ENCODE data around the gene SAMD8. TPM values are rescaled to one million over a fixed set of nuclear protein-coding genes. Genes with fewer than 3 reads are reported as not detected.

Gene SAMD8
- total RNA-seq, 1 donor from 2014 or later, result 16.5 TPM

- no peak overlapping the region for H3K27ac ChIP-seq
- H3K4me1 ChIP-seq, result no peaks in the 10 kb centered on the region
- no peaks in the 10 kb centered on the region for H3K9me3 ChIP-seq
- no peaks in the 10 kb centered on the region for H3K27me3 ChIP-seq
- intact Hi-C loops (cut with DNase I), result no loop called here
- no peak overlapping the region for H3K4me3 ChIP-seq
- no peak for DNase-seq (ENCODE audit: low spot score in 2 of 2)
- TF ChIP-seq CTCF (IDR thresholded peaks at IDR 0.05), result no peak
- H3K36me3 ChIP-seq, result no peaks in the 10 kb centered on the region
Measured at GRCh38 chr10:75080554-75080953, 30.9 kb upstream of the SAMD8 start.

GRCh38 chr10:75081379-75081778, 30.1 kb upstream of the SAMD8 start:
- H3K4me1 ChIP-seq, result no peaks in the 10 kb centered on the region
- H3K4me3 ChIP-seq, result no peak overlapping the region
- TF ChIP-seq CTCF (IDR thresholded peaks at IDR 0.05), result no peak
- intact Hi-C loops (cut with DNase I), result no loop called here
- H3K27me3 ChIP-seq, result no peaks in the 10 kb centered on the region
- H3K36me3 ChIP-seq, result no peaks in the 10 kb centered on the region
- no peak for DNase-seq (ENCODE audit: low spot score in 2 of 2)
- no peak overlapping the region for H3K27ac ChIP-seq
- no peaks in the 10 kb centered on the region for H3K9me3 ChIP-seq

GRCh38 chr10:75083972-75084833, 27.3 kb upstream of the SAMD8 start:
- Histone ChIP-seq H3K36me3 (no peaks in the 10 kb centered on the region), H3K27ac (no peak overlapping the region), H3K27me3 (no peaks in the 10 kb centered on the region), H3K9me3 (no peaks in the 10 kb centered on the region), H3K4me3 (no peak overlapping the region), H3K4me1 (no peaks in the 10 kb centered on the region)
- no peak for DNase-seq (ENCODE audit: low spot score in 2 of 2)
- intact Hi-C loops (cut with DNase I), result no loop called here
- no peak for TF ChIP-seq CTCF (IDR thresholded peaks at IDR 0.05)

GRCh38 chr10:75084834-75085384, 26.5 kb upstream of the SAMD8 start:
- no peak for DNase-seq (ENCODE audit: low spot score in 2 of 2)
- Histone ChIP-seq H3K4me3 (no peak overlapping the region), H3K9me3 (no peaks in the 10 kb centered on the region), H3K27me3 (no peaks in the 10 kb centered on the region), H3K27ac (no peak overlapping the region), H3K4me1 (no peaks in the 10 kb centered on the region), H3K36me3 (no peaks in the 10 kb centered on the region)
- intact Hi-C loops (cut with DNase I), result no loop called here
- TF ChIP-seq CTCF (IDR thresholded peaks at IDR 0.05), result no peak

GRCh38 chr10:75086278-75086934, 25.1 kb upstream of the SAMD8 start:
- no peak overlapping the region for H3K27ac ChIP-seq
- no peak for DNase-seq (ENCODE audit: low spot score in 2 of 2)
- H3K27me3 ChIP-seq, result no peaks in the 10 kb centered on the region
- H3K9me3 ChIP-seq, result no peaks in the 10 kb centered on the region
- no peak overlapping the region for H3K4me3 ChIP-seq
- no peak for TF ChIP-seq CTCF (IDR thresholded peaks at IDR 0.05)
- no peaks in the 10 kb centered on the region for H3K4me1 ChIP-seq
- intact Hi-C loops (cut with DNase I), result no loop called here
- H3K36me3 ChIP-seq, result no peaks in the 10 kb centered on the region
